ENCODE results near the gene RELN.

Gene RELN

DNA sequence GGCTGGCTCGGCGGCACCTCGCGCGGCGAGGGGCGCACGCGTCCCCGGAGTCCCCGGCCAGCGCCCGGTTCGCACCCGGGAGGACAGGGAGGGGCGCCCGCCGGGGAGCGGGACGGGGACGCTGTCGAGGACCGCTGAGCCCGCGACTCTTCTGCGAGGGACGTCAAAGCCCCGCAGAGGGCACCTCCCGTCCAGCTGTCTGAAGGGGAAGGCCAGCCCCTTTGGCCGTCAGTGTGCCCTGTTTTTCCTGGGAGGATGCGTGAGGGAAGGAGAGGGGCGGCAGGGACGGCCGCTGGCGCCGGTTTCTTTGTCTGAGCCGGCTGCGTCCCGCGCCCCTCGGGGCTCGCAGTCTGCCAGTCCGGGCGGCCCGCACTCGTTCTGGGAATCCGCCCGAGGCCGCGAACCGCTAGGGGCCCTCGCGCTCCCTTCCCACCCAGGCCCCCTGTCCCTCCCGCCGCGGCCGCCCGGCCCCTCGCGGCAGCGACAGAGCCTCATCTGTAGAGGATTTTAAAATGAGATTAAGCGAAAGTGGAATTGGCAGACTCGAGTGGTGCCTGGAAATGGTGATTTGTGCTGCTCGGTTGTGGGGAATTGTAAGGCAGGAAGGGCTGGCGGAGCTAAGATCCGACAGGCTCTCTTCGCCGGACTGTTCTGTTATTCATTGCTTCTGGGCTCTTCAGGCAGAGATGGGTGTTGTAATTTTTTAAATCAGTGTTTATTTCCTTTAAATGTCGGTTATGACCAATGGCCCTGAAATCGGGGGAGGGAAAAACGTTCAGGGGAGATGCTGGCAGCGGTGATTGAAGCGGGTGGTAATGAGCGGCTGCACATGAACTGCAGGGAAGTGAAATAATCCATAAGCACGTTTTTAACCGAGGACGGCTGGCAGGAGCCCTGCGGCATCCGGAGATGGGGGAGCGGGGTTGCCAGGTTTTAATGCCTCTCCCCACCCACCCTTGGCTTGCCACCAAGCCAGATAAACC, 618 bp upstream of the RELN start:
- no peak for FAIRE-seq

DNA sequence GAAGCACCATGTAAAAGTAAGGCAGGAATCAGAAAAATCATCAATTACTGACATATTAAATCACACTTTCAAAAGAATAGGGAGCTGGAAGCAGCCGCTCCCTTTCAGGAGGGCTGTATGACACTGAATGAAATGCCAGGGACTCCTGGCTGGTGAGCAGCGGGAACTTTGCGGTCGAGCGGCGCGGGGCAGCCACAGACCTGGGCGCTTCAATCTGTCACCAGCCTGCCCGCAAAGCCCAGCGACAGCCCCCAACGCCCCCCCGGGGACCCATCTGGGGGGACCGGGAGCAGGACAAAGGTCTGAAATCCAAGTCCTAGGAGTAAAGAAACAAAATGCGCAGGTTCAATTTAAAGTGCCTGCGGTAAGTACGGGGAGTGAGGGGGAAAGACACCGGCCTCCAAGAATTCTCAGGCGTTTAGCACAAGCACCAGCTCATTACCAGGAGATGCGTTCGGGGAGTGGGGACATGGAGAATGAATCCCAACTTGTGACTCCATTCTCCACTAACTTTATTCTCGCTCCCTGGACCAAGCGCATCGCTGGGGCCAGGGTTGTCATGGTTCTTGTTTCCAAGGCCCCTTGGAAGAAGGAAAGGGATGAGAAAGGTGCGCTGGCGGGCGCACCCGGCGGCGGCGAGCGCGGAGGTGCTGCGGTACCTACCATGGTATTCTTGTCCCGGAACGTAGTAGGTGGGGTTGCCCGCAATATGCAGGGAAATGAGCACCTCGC, 824 bp downstream of the RELN start:
- no peak for FAIRE-seq

DNA sequence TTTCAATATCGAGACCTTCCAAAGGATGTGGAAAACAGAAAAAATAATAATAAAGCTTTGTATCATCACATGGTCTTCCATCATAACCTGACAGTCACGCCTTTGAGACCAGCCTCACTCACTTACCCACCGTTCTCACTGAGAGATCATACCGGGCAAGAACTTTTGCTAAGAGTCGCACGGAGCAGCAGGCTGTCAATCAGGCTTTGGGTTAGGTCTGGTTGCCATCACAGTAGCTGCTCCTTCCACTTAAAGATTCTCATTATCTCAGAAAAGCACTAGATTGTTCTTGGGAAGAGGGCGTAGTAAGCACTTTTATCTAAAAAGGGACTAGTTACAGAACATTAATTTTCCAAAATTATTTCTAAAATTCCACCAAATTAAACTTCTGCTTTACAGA, 2.0 kb downstream of the RELN start:
- FAIRE-seq, result no peak

DNA sequence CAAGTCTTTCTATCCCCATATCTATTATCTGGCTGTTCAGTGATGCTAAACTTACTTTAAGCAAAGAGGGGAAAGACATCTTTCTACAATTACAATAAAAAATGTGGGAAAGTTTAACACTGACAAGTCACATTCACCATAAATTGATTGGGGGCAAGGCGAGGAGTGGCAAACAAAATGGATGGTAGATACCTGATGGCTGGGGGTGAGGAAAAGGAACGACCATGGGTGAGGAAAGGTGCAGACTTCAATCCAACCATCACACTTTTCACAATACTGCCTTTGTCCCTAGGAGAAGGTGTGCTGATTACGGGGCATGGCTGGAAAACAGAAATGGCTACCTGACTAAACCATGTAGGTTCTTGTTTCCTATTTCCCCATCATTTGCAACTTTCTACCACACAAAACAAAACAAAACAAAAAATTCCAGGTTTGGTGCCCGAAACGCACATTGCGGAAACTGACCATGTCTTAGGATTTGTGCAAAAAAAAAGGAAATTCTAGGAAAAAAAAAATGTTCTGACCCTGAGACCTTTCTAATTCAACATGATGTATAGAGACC, 3.8 kb downstream of the RELN start:
- no peak for FAIRE-seq

DNA sequence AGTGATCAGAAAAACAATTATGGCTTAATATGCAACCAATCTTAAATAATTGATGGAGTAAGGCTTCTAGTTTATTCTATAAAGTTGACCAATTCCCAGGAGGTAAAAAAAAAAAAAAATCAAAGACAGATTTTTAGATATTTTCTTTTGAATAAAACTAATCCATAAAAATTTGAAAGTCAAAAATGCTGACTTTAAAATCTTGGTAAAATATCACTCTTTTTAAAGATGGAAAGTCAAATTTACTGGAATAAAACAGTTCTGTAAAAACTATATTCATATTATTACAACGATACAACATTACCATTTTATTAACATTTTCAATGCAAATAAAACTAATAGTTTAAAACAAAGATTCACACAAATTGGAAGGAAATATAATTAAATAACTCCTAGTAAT, 5.4 kb downstream of the RELN start:
- no peak for FAIRE-seq

DNA sequence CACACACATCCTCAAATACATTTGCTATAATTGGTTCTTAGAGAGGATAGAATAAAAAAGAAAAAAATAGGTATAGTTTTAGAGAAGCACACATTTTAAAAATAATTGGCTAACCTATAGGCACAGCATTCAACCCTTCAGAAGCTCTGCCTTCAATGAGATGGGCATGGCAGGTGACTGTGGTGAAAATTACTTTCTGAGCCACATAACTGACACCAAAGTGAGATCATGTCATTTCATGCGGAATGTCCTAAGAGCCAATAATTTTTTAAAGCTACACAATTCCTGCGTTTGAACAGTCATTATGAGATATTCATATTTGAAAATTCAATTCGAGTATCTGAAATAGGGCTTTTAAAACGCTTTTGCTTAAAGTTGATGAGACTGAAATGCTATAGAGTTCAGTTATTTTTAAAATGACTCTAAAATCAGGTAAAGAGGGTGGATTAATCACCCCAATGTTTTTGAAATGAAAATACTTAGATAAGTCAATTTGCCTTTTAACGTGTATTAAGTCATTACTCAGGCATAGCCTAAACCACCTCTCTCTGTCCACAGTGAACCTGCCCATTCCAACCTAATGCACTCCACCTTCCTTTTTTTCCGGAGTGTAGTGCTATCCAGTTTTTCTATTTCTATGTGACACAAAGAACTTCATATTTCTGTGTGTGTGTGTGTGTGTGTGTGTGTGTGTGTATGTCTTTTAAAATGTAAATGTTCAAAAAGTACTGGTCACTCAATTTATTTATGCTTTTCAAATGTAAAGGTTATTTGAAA, 6.1 kb downstream of the RELN start:
- no peak for FAIRE-seq

DNA sequence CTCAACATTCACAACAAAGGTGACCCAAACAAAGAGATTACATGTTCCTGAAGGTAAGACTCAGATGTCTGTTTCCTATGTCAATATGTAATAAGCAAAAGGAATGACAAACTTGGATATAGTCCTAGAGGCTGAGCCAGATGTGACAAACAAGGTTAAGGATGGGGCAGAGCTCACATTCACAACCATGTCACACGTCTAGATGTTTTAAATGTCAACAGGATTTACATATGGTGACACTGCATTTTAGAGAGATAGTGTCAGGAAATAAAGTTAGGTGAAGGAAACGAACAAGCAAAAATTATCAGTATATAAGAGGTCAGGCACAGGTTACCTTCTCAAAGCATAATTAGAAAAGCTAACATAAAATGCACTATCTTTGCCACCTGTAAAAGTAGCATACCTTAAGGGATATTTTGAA, 8.4 kb downstream of the RELN start:
- no peak for FAIRE-seq

DNA sequence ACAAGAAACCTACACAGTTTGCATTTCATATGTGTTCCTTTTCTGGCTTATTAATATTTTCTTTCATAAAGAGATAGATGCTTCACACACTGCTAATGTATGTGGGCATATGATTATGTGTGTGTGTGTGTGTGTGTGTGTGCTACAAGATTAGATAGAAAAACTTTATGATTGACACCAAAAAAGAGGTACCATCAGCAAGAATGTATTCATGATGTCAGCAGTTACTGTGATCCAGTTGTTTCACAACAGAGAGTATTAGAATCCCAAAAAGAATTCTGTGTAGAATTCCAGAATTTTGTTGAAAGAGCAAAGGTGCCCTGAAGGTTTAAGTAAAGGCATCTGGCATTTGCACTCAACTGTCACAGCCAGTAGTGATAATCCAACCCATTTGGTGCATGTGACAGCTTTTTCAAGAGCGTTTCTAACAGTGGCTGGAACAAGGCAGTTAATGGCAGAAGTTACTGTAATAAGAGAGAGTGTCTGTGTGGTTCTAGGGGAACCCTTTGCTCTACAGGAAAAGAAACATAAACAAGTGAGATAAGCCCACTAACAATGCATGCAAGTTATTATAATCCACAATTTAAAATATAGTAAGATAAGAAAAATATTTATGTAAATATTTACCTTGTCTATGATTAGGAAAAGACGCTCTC, 16.6 kb downstream of the RELN start:
- FAIRE-seq, result no peak

DNA sequence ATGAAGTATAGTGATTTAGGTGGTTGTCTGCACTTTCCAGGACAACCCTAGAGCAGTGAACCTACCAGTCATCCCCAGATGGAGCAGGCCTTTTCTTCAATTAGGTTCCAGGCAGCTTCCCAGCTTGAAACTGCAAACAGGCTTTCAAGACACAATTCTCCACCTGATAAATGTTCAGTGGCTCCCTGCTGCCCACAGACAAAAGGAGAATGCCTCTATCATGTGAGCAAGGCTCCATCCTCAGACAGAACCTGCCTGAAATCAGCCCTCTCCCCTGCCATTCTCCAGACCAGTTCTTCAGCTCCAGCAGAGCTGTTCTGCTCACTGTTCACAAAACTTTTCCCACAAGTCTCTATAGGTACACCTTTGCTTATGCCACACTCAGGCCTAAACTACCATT, 22.1 kb downstream of the RELN start:
- FAIRE-seq, result no peak

DNA sequence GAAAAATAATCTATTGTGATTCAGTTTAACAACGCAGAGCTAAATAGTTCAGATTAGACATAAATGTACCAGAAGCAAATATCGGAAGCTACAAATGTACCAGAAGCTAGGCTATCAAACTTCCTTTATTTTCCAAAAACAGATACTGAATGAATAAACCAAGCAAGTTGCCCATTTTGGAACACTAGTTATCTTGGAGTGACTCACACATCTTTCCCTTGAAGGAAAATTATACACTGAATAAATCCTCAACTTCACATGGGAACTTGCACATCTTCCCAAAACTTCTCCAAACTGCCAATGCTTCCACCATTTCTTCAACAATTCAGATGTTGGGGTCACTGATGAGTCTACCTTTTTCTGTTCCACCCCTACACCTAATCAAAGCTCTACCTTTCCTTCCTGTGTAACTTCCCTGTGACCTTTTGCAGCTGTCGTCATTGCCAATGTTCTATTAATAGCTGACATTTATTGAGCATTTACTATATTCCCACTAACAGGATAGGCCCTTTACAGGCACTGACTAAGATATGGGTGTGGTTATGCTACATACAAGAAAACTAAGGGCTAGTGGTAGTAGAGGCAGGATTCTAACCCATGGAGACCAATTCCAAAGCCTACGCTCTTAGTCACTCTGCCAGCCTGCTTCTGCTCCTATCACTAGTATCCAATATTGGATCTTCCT, 22.7 kb downstream of the RELN start:
- no peak for FAIRE-seq

DNA sequence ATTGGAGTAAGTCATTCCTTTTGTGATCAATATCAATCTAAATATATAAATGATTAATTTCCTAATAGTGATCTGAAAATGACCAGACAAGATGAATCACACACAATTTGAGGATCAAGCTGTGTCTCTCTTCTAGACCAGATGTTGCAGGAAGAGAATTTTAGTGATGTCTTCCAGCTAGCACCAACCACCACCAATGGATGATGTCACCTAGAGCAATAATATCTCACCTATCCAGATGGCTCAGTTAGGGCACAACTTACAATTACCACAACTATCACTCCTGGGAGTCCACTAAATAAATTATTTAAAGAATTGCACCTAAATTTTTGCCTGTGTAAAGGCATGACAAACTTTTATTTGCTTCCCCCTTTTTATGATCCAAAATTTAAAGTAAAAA, 25.2 kb downstream of the RELN start:
- FAIRE-seq, result no peak

DNA sequence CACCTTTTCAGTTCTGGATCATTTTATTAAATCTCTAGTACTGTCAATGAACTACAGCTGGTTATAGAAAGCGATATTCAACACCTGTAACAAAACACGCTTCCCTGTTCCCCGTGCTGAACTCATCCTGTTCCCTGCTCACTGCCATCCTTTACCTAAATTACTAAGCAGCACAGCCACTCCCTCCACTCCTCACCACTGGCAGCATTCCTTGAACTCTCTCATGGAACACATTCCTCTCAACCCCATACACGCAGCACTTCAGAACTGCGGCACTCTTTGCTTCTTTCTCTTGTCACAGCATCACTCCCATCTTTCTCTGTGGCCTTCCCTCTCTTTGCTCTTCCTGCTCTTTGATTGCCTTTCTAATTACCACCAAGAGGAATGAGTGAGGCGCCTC, 27.4 kb downstream of the RELN start:
- FAIRE-seq, result no peak

DNA sequence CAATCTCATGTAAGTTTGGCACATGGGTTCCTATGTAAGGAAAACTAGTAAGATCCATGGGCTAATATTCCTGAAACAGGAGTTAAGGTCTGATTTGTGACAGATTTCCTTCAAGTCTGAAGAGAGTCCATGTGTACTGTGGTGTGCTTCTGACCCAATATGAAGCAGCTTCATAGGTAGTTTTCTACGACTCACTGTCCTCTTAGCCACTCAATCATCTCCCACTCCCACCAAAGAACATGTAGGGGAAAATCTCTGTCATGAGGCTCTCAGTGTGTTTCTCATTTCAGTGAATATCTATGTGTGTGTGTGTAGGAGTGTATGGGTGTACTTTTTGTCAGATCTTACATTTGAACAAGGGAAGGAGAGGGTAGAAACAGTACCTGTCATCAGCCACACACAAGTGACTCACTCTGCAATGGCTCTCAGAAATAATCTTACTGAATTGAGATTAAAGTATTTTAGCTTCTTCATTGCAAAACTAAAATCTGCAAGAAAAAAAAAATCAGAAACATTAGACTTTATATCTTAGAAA, 31.1 kb downstream of the RELN start:
- no peak for FAIRE-seq

DNA sequence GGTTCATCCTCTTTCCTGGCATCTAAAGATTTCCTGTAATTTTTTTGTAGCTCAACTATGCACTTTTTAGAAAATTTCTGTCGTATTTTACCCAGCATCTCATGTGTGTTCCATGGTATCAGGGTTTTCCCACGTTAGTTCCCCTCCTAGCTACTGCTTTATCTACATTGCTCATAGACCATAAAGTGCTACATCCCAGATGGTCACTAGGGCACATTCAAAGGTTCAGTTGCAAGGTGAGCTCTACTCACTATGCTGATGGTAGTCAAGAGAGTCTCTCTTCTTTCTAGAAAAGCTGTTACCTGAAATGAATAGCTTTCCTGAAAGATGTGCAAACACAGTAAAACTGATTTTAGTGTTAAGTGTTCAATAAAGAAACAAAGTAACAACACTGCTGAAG, 33.5 kb downstream of the RELN start:
- no peak for FAIRE-seq

DNA sequence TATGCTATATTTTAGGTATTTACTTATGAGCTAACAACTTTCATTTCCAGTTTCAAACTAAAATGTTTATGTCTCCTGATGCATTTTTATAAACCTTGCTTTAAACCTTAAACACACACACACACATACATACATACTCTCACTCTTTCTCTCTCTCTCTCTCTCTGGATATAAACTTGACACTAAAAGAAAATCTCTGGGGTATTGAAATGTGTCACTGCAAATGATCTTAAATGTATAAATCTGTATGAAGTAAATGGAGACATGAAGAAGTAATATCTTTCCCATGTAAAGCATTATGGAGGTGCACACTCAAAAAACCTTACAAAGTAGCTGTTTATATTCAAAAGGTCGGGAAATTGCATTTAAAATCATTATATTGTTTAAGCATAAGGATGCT, 37.0 kb downstream of the RELN start:
- FAIRE-seq, result no peak

DNA sequence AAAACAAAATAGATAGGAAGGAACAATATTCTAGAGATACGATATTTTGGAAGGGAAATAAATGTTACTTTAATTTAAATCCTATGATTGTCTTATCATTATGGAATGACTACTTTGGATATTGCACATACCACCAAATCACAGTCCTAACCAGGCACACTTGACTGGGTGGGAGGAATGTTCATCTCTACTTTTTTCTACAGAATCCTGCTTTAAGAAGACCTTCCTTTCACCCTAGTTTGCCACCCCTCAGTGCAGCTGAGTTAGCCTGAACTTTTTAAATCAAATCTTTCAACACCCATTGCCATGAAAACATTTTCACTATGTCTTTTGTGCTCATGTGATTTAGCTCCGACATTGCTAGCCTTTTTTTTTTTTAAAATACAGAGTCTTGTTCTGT, 38.1 kb downstream of the RELN start:
- no peak for FAIRE-seq

DNA sequence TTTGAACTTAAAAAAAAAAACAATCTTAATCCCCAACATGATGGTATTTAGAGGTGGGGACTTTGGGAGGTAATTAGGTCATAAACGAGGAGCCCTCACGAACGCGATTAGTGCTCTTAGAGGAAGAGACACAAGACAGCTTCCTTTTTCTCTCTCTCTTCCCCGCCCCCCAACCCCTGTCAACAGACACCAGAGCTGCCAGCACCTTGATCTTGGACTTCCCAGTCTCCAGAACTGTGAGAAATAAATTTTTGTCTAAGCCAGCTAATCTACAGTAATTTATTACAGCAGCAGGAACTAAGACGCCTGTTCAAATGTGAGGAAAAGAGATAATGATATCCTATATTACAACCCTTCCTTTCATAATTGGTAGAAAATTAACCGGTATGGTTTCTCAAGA, 40.1 kb downstream of the RELN start:
- FAIRE-seq, result no peak

DNA sequence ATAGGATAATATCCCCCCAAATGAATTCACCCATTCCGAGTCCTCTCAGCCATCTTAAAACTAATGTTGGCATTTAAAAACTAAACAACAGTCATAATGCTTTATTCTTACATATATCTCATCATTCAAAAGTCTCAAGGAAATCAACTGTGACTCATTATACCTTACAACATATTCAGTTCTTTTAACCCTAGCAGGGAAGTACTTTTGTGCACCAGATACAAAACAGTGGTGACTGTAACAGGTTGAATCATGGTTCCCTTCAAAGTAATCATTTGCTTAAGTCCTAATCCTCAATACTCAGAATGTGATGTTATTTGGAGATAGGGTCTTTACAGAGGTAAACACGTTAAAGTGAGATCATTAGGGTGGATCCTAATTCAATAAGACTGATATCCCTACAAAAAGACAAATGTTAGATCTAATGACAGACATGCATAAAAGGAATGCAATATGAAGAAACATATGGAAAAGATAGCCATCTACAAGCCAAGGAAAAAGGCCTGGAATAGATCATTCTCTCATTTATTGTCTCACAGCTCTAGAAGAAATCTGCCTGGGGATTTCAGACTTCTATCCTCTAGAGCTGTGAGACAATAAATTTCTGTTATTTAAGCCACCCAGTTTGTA, 42.3 kb downstream of the RELN start:
- no peak for FAIRE-seq

DNA sequence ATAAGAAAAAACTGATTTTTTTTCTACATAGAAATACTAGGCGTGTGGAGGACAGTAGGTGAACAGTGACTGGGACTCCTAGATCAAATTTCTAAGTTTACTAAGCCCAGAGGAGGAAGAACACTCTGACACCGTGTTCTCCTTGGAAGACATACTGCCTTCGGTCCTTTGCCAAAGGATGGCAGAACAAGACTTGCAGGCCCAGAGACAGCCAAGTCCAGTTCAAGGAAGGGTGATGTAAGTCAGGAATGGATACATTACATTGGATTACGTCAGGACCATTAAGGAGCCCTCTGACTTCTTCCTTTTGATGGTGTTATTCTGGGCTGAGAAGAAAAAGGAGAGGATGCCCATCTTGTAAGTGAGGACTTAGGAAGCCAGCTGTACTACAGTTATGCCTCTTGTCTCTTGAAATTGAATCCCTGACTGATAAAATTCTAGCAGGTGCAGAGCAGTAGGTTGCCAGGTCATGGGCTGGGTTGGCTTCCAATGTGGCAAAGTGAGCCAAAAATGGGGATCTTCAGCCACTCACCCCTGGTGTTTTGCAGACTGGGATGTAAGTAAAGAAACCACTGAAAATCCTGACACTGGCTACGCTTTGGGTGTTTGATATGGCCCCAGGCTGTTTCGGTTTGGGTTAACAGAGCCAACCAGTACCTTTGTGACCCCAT, 45.1 kb downstream of the RELN start:
- FAIRE-seq, result no peak

DNA sequence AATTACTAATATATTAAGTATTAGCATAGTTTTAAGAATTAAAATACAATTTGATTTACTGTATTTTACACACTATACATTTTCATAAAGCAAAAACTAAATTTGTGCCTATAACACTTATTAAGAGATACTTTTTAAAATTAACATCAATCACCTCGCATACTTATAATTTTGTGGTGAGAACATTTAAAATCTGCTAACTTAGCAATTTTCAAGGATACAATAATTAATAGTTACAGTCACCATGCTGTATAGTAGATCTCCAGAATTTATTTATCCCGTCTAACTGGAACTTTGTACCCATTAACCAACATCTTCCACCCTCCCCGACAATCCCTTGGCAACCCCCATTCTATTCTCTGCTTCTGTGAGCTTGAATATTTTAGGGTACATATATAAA, 47.5 kb downstream of the RELN start:
- no peak for FAIRE-seq
